ENCODE measurements around the gene C1orf94.

DNA sequence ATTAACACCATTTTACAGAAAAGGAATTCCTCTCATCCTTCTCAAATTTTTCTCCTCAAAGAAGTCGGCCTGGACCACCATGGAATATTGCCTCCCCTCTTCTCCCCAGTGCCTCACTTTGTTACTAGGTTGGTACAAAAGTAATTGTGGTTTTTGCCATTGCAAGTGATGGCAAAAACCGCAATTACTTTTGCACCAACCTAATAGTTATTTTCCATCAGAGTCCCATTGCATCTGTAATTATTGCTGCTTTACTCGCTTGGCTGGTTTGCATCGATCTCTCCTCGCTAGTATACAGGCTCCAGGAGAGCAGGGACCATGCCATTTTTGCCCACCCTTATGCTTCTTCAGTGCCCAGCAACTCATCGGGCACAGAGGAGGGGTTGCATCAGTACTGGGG, 963 bp upstream of the C1orf94 start:
- TF ChIP-seq, protein P1, sequence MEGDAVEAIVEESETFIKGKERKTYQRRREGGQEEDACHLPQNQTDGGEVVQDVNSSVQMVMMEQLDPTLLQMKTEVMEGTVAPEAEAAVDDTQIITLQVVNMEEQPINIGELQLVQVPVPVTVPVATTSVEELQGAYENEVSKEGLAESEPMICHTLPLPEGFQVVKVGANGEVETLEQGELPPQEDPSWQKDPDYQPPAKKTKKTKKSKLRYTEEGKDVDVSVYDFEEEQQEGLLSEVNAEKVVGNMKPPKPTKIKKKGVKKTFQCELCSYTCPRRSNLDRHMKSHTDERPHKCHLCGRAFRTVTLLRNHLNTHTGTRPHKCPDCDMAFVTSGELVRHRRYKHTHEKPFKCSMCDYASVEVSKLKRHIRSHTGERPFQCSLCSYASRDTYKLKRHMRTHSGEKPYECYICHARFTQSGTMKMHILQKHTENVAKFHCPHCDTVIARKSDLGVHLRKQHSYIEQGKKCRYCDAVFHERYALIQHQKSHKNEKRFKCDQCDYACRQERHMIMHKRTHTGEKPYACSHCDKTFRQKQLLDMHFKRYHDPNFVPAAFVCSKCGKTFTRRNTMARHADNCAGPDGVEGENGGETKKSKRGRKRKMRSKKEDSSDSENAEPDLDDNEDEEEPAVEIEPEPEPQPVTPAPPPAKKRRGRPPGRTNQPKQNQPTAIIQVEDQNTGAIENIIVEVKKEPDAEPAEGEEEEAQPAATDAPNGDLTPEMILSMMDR (IDR thresholded peaks at IDR 0.05): no peak
- no peak for TF ChIP-seq EZH2 (IDR thresholded peaks at IDR 0.05; ENCODE audit: borderline replicate concordance, insufficient read depth, low read depth, low read length, poor library complexity, severe bottlenecking)
